GM13976 (cell line): ENCODE results near the gene BLID.

Source experiments
- DNase-seq: peaks from one replicate; pipeline ENCODE4 v3.0.0; 2012; ENCODE audit warnings: low spot score
- CTCF ChIP-seq: IDR thresholded peaks from 2 replicates; pipeline ENCODE4 v1.5.1; 2012; ENCODE audit warnings: borderline replicate concordance, mild to moderate bottlenecking; ENCODE audit not compliant: insufficient read depth; ENCODE audit errors: extremely low read depth, missing control alignments, control extremely low read depth
- in situ Hi-C: fragments of 300-500 bp; cut with MboI; formaldehyde crosslinking; loops from one replicate; pipeline ENCODE4 v1.12.0; 2022; ENCODE audit warnings: low sequenced_read_pairs, mixed read lengths, inconsistent platforms; ENCODE audit not compliant: unreplicated experiment

Gene BLID

GRCh38 chr11:122075016-122075415 lies 41.0 kb downstream of the BLID start:
- DNase-seq, result no peak
- no peak for TF ChIP-seq CTCF
- in situ Hi-C loops, result no loop called here

GRCh38 chr11:122074022-122074421 lies 42.0 kb downstream of the BLID start:
- DNase-seq, result no peak
- no peak for TF ChIP-seq CTCF
- in situ Hi-C loops, result no loop called here

- no peak for TF ChIP-seq CTCF
- no peak for DNase-seq
- in situ Hi-C loops, result no loop called here
These were observed 44.3 kb downstream of the BLID start for GRCh38 chr11:122071709-122072202.

- in situ Hi-C loops, result no loop called here
- peak; percentile 11 for DNase-seq
- TF ChIP-seq CTCF, result no peak
These were observed 46.2 kb downstream of the BLID start for GRCh38 chr11:122069707-122070360.

- no peak for DNase-seq
- in situ Hi-C loops, result no loop called here
- no peak for TF ChIP-seq CTCF
These were observed 47.2 kb downstream of the BLID start for GRCh38 chr11:122068837-122069236.

- TF ChIP-seq CTCF, result no peak
- in situ Hi-C loops, result no loop called here
- no peak for DNase-seq
These were observed 47.9 kb downstream of the BLID start for GRCh38 chr11:122068141-122068540.
